Adrenal gland (tissue), 5 donors: ENCODE data around the gene CMIP.

Experiments
- CTCF ChIP-seq, 6 experiments: fragments of 450-650 bp in 4 of 6; fragments of 200-600 bp in 2 of 6; sonication (generic) in 1 of 6; IDR thresholded peaks; 1 replicate in 5 of 6; 2 replicates in 1 of 6; pipeline versions ENCODE4 v1.5.1 to v1.8.0; 2016 to 2021; ENCODE audit warnings: antibody characterized with exemption in 6 of 6, mild to moderate bottlenecking in 2 of 6, moderate library complexity in 1 of 6
- POLR2A ChIP-seq, 2 donors: fragments of 450-650 bp; IDR thresholded peaks; one replicate each; pipeline ENCODE4 v1.6.1; 2017; ENCODE audit warnings: antibody characterized with exemption in 2 of 2, mild to moderate bottlenecking in 2 of 2, moderate library complexity in 1 of 2
- donor health status: DM: no; HTN: no; CAD: no.

GRCh38 chr16:81533175-81533507, 88.5 kb downstream of the CMIP start:
- TF ChIP-seq CTCF (IDR thresholded peaks at IDR 0.05) (no peak), POLR2A (IDR thresholded peaks at IDR 0.05) (no peak)
